H1 (cell line): ENCODE data around the gene SSNA1. TPM values are rescaled to one million over a fixed set of nuclear protein-coding genes. Genes with fewer than 3 reads are reported as not detected.

Experiments
- CTCF ChIA-PET: fragments of 300-600 bp; sonication (Branson Sonifier 250); formaldehyde crosslinking; loops from one replicate; lab custom pipeline; 2021; ENCODE audit not compliant: partially characterized antibody; lab: Charles Lee
- POLR2A ChIA-PET: fragments of 300-600 bp; sonication (Branson Sonifier 250); formaldehyde crosslinking; loops from one replicate; lab custom pipeline; 2021; ENCODE audit warnings: inconsistent platforms; ENCODE audit not compliant: partially characterized antibody; lab: Charles Lee
- DNase-seq, 2 experiments: peaks; one replicate each; pipeline versions ENCODE4 v3.0.0 to v3.0.0-alpha.2; 2010 to 2022; ENCODE audit warnings: low spot score in 2 of 2, low read depth in 1 of 2, mixed read lengths in 1 of 2
- FAIRE-seq: peaks from 2 replicates; lab custom pipeline; 2011; peaks lifted over from hg19 to GRCh38; lab: Jason Lieb, UNC
- H2AFZ ChIP-seq: 2 replicates; pipeline ENCODE4 v1.8.1; 2012; ENCODE audit warnings: low read length, inconsistent platforms
- H2AK5ac ChIP-seq: 2 replicates; pipeline ENCODE4 v1.6.1; 2013; ENCODE audit warnings: low read depth, low read length
- H2BK120ac ChIP-seq: replicated peaks from 2 replicates; pipeline ENCODE3; 2013; ENCODE audit warnings: low read depth, low read length, inconsistent platforms
- H2BK12ac ChIP-seq: 2 replicates; pipeline ENCODE4 v1.6.1; 2013; ENCODE audit warnings: low read depth, low read length
- H2BK15ac ChIP-seq: 2 replicates; pipeline ENCODE4 v1.6.1; 2013; ENCODE audit warnings: low read length
- H2BK20ac ChIP-seq: 2 replicates; pipeline ENCODE4 v1.6.1; 2013; ENCODE audit warnings: low read length
- H2BK5ac ChIP-seq: 2 replicates; pipeline ENCODE4 v1.6.1; 2013; ENCODE audit warnings: low read depth, low read length
- H3K14ac ChIP-seq: 2 replicates; pipeline ENCODE4 v1.6.1; 2013; ENCODE audit warnings: inconsistent platforms; ENCODE audit not compliant: insufficient read length
- H3K18ac ChIP-seq: 2 replicates; pipeline ENCODE4 v1.6.1; 2013; ENCODE audit warnings: low read length; ENCODE audit errors: extremely low read depth
- H3K23ac ChIP-seq: 2 replicates; pipeline ENCODE4 v1.6.1; 2013; ENCODE audit warnings: inconsistent platforms; ENCODE audit not compliant: insufficient read length
- H3K23me2 ChIP-seq: 2 replicates; pipeline ENCODE4 v1.6.1; 2013; ENCODE audit warnings: low read depth, low read length
- H3K27ac ChIP-seq: 2 replicates; pipeline ENCODE4 v1.6.1; 2011; ENCODE audit warnings: low read depth, low read length, inconsistent platforms
- H3K27me3 ChIP-seq, 4 experiments: replicated peaks in 1 of 4; 1 replicate in 1 of 4; 2 replicates in 3 of 4; pipeline versions ENCODE4 v1.6.1 to v1.8.1; 2011 to 2013; ENCODE audit warnings: low read length in 3 of 4, mild to moderate bottlenecking in 3 of 4, inconsistent platforms in 2 of 4, mixed read lengths in 2 of 4, moderate library complexity in 1 of 4; ENCODE audit not compliant: control insufficient read depth in 3 of 4, insufficient read depth in 3 of 4; ENCODE audit errors: extremely low read depth in 1 of 4
- H3K36me3 ChIP-seq, 4 experiments: 2 replicates each; pipeline versions ENCODE4 v1.6.1 to v1.8.1; 2011 to 2013; ENCODE audit warnings: mild to moderate bottlenecking in 4 of 4, low read length in 3 of 4, moderate library complexity in 2 of 4, control low read depth in 1 of 4, inconsistent platforms in 1 of 4; ENCODE audit not compliant: insufficient read depth in 4 of 4, control insufficient read depth in 2 of 4
- H3K4ac ChIP-seq: replicated peaks from 2 replicates; pipeline ENCODE3; 2013; ENCODE audit warnings: low read length, low read depth, mixed read lengths, inconsistent platforms; ENCODE audit not compliant: insufficient read length
- H3K4me1 ChIP-seq, 4 experiments: replicated peaks in 1 of 4; 1 replicate in 1 of 4; 2 replicates in 3 of 4; pipeline versions ENCODE4 v1.6.1 to v1.8.1; 2011 to 2013; ENCODE audit warnings: low read length in 3 of 4, inconsistent platforms in 2 of 4, mixed read lengths in 1 of 4; ENCODE audit not compliant: insufficient read depth in 4 of 4, control insufficient read depth in 3 of 4
- H3K4me2 ChIP-seq, 2 experiments: 2 replicates each; pipeline versions ENCODE4 v1.6.1 to v1.8.1; 2011 to 2013; ENCODE audit warnings: low read depth in 2 of 2, low read length in 2 of 2, control low read depth in 1 of 2, inconsistent platforms in 1 of 2, mild to moderate bottlenecking in 1 of 2; ENCODE audit not compliant: insufficient read depth in 1 of 2
- H3K4me3 ChIP-seq, 4 experiments: fragments of 200-600, 300-600 bp in 1 of 4; sonication (generic), shearing (Covaris generic), sonication (Bioruptor Twin) in 1 of 4; 2 replicates each; pipeline versions ENCODE4 v1.5.1 to v1.8.1; 2011 to 2016; ENCODE audit warnings: low read length in 4 of 4, low read depth in 3 of 4, control low read depth in 2 of 4, inconsistent platforms in 2 of 4, mild to moderate bottlenecking in 2 of 4, mixed read lengths in 1 of 4, moderate library complexity in 1 of 4; ENCODE audit not compliant: insufficient read depth in 2 of 4; ENCODE audit errors: extremely low read depth in 1 of 4
- H3K56ac ChIP-seq: replicated peaks from 2 replicates; pipeline ENCODE3; 2013; ENCODE audit warnings: low read depth, mild to moderate bottlenecking, mixed read lengths, low read length, inconsistent platforms; ENCODE audit not compliant: insufficient read length
- H3K79me1 ChIP-seq: 2 replicates; pipeline ENCODE4 v1.6.1; 2013; ENCODE audit warnings: low read depth, low read length, control low read depth
- H3K79me2 ChIP-seq, 2 experiments: 2 replicates each; pipeline versions ENCODE4 v1.6.1 to v1.8.1; 2012 to 2013; ENCODE audit warnings: low read length in 2 of 2, mild to moderate bottlenecking in 2 of 2, inconsistent platforms in 1 of 2; ENCODE audit not compliant: insufficient read depth in 2 of 2, control insufficient read depth in 1 of 2
- H3K9ac ChIP-seq, 4 experiments: replicated peaks in 1 of 4; 1 replicate in 1 of 4; 2 replicates in 3 of 4; pipeline versions ENCODE4 v1.6.1 to v1.8.1; 2011 to 2013; ENCODE audit warnings: low read depth in 3 of 4, low read length in 3 of 4, control low read depth in 2 of 4, mild to moderate bottlenecking in 2 of 4, moderate library complexity in 2 of 4, inconsistent platforms in 1 of 4; ENCODE audit errors: extremely low read depth in 1 of 4
- H3K9me3 ChIP-seq, 2 experiments: 2 replicates each; pipeline versions ENCODE4 v1.6.1 to v1.8.1; 2012 to 2013; ENCODE audit warnings: mild to moderate bottlenecking in 2 of 2, moderate library complexity in 2 of 2, control low read depth in 1 of 2, inconsistent platforms in 1 of 2, low read depth in 1 of 2, low read length in 1 of 2, mixed read lengths in 1 of 2; ENCODE audit not compliant: insufficient read depth in 2 of 2
- H4K20me1 ChIP-seq, 2 experiments: replicated peaks in 1 of 2; 2 replicates each; pipeline versions ENCODE3 to v1.8.1; 2011 to 2013; ENCODE audit warnings: inconsistent platforms in 2 of 2, low read length in 2 of 2, mild to moderate bottlenecking in 1 of 2; ENCODE audit not compliant: insufficient read depth in 2 of 2, control insufficient read depth in 1 of 2
- H4K5ac ChIP-seq: 2 replicates; pipeline ENCODE4 v1.6.1; 2013; ENCODE audit warnings: low read length, low read depth, mixed read lengths, inconsistent platforms; ENCODE audit not compliant: insufficient read length
- H4K8ac ChIP-seq: 2 replicates; pipeline ENCODE4 v1.8.0; 2013; ENCODE audit warnings: mild to moderate bottlenecking, moderate library complexity, low read length, inconsistent platforms; ENCODE audit not compliant: insufficient read depth; ENCODE audit errors: extremely low read depth
- H4K91ac ChIP-seq: replicated peaks from 2 replicates; pipeline ENCODE3; 2013; ENCODE audit warnings: low read length, mixed read lengths, inconsistent platforms; ENCODE audit not compliant: insufficient read length
- BACH1 ChIP-seq: IDR thresholded peaks from 2 replicates; pipeline ENCODE4 v1.6.1; 2012; ENCODE audit warnings: low read length, improper control_type of control experiment
- EP300 ChIP-seq, 2 experiments: IDR thresholded peaks; 1 replicate in 1 of 2; 2 replicates in 1 of 2; pipeline ENCODE4 v1.6.1; 2011 to 2012; ENCODE audit warnings: low read depth in 2 of 2, low read length in 2 of 2, mild to moderate bottlenecking in 2 of 2, borderline replicate concordance in 1 of 2, inconsistent platforms in 1 of 2, moderate library complexity in 1 of 2
- GABPA ChIP-seq: IDR thresholded peaks from 2 replicates; pipeline ENCODE4 v1.6.1; 2011; ENCODE audit warnings: mild to moderate bottlenecking, low read length, moderate library complexity, borderline replicate concordance; ENCODE audit not compliant: insufficient read depth
- POLR2AphosphoS5 ChIP-seq: IDR thresholded peaks from 2 replicates; pipeline ENCODE4 v1.6.1; 2011; ENCODE audit warnings: low read depth, low read length
- SIX5 ChIP-seq: IDR thresholded peaks from 2 replicates; pipeline ENCODE4 v1.6.1; 2011; ENCODE audit warnings: mild to moderate bottlenecking, low read depth, low read length
- WGBS, 2 experiments: shearing (Covaris generic) in 1 of 2; methylation state at CpG; one replicate each; pipeline versions ENCODE4 v1.1.6 to v1.1.7; 2013 to 2015; ENCODE audit warnings: low lambda C conversion rate in 2 of 2, mixed read lengths in 2 of 2, inconsistent platforms in 1 of 2, low coverage in 1 of 2, missing lambda C conversion rate in 1 of 2; ENCODE audit not compliant: insufficient replicate concordance in 2 of 2, insufficient coverage in 1 of 2, insufficient read length in 1 of 2; ENCODE audit errors: extremely low coverage in 1 of 2, missing lambda C conversion rate in 1 of 2; 5-methylcytosine and 5-hydroxymethylcytosine counted together
- polyA plus RNA-seq, 7 experiments: library from polyadenylated mRNA; depleted of rRNA in 3 of 7; stranded (reverse) in 5 of 7; unstranded in 2 of 7; fragments of >200 nt in 5 of 7; fragments of 200-250 nt in 2 of 7; gene quantifications; 1 replicate in 5 of 7; 2 replicates in 1 of 7; 4 replicates in 1 of 7; pipeline versions ENCODE4 v1.2.1 to v1.2.3, GENCODE V29; 2011 to 2013; ENCODE audit warnings: missing spikeins in 2 of 7, mixed read lengths in 2 of 7
- total RNA-seq: library from RNA; stranded (reverse); fragmentation: NEBNext Ultra II Directional; extraction: Animal tissue kit (Norgen Biotek cat#: 25700); gene quantifications from 2 replicates; pipeline ENCODE4 v1.2.1, GENCODE V29; 2021

The SSNA1 gene
- total and polyA plus RNA-seq, 2 of the 8 experiments (the other 6 are each of a cell fraction or from before 2014, with no cell fraction given): 87.3 to 157 TPM

GRCh38 chr9:137191691-137192447, 3.4 kb downstream of the SSNA1 start:
- Histone ChIP-seq H3K23me2 (peaks cover 8% of the 10 kb centered on the region; the same call in 1 of the 2 replicates), H2BK12ac (no peak overlapping the region), H3K23ac (no peak overlapping the region), H3K9ac (no peak overlapping the region), H3K27ac (no peak overlapping the region), H3K4me3 (no peak overlapping the region), H3K18ac (no peak overlapping the region), H4K20me1 (peaks cover 15 to 37% of the 10 kb centered on the region in 2 experiments), H2BK120ac (no peak overlapping the region), H3K14ac (no peak overlapping the region), H2BK20ac (no peak overlapping the region), H4K5ac (no peak overlapping the region), H3K4ac (no peak overlapping the region), H2AFZ (no peak overlapping the region), H2AK5ac (no peak overlapping the region), H2BK5ac (no peak overlapping the region), H4K8ac (no peak overlapping the region; the same call in 1 of the 2 replicates), H3K27me3 (no peaks in the 10 kb centered on the region), H3K79me2 (peaks cover 0 to 27% of the 10 kb centered on the region in 2 experiments; a peak in 2 of 4 replicates), H3K4me2 (no peak overlapping the region), H3K79me1 (peaks cover 10% of the 10 kb centered on the region)
- 93% methylated on average over 16 of the region's 22 CpGs; no CpG with 5 or more reads in 1 of the 2 experiments for WGBS, 2 experiments
- CTCF ChIA-PET: interaction anchor here (1.1 to 14.0 kb wide), 7 partner anchors 7 to 61 kb away, joined by 3 to 204 read pairs (median 5); partner anchors contain the start of genes CYSRT1, LRRC26, RNF208 and RNF224
- FAIRE-seq: no peak
- POLR2A ChIA-PET: interaction anchor here (0.8 to 11.0 kb wide), 10 partner anchors 10 to 62 kb away, joined by 3 to 107 read pairs (median 4); partner anchors contain the start of genes NDOR1, RNF224, TMEM203 and TPRN
- TF ChIP-seq POLR2AphosphoS5 (no peak), EP300 (IDR thresholded peaks at IDR 0.05; ENCODE audit: borderline replicate concordance in 1 of 2, low read depth in 2 of 2, low read length in 2 of 2) (no peak), GABPA (no peak), BACH1 (no peak), SIX5 (no peak)
- TF ChIP-seq, all 59 proteins: peak for 0
- H3K36me3 ChIP-seq: peaks cover 0 to 4% (median 1%) of the 10 kb centered on the region in 4 experiments; a peak in 2 of 8 replicates
- H3K56ac ChIP-seq: no peak overlapping the region
- H3K4me1 ChIP-seq: peaks cover 0 to 34% (median 10%) of the 10 kb centered on the region in 4 experiments; a peak in 6 of 7 replicates
- no peak for DNase-seq
- no peak overlapping the region for H2BK15ac ChIP-seq
- no peak overlapping the region for H4K91ac ChIP-seq
- no peaks in the 10 kb centered on the region for H3K9me3 ChIP-seq
